ENCODE results near the gene ZNF407. TPM values are rescaled to one million over a fixed set of nuclear protein-coding genes. Genes with fewer than 3 reads are reported as not detected.

Gene ZNF407
- total RNA-seq, 1 donor from 2014 or later = 13.5 TPM

GRCh38 chr18:74630804-74631203 lies 33.1 kb downstream of the ZNF407 start:
- DNase-seq (ENCODE audit: low read depth, low spot score) = no peak

GRCh38 chr18:74631212-74631611 lies 33.5 kb downstream of the ZNF407 start:
- DNase-seq (ENCODE audit: low read depth, low spot score) = no peak

- DNase-seq (ENCODE audit: low read depth, low spot score) = no peak
These were observed 34.1 kb downstream of the ZNF407 start for GRCh38 chr18:74631623-74632350.

- DNase-seq (ENCODE audit: low read depth, low spot score) = no peak
These were observed 34.6 kb downstream of the ZNF407 start for GRCh38 chr18:74632351-74632679.

- no peak for DNase-seq (ENCODE audit: low read depth, low spot score)
These were observed 35.2 kb downstream of the ZNF407 start for GRCh38 chr18:74632856-74633255.

GRCh38 chr18:74633652-74634352 lies 36.1 kb downstream of the ZNF407 start:
- no peak for DNase-seq (ENCODE audit: low read depth, low spot score)

GRCh38 chr18:74635224-74635975 lies 37.7 kb downstream of the ZNF407 start:
- DNase-seq (ENCODE audit: low read depth, low spot score) = no peak

- DNase-seq (ENCODE audit: low read depth, low spot score) = no peak
These were observed 39.4 kb downstream of the ZNF407 start for GRCh38 chr18:74637070-74637469.

GRCh38 chr18:74638210-74638609 lies 40.5 kb downstream of the ZNF407 start:
- no peak for DNase-seq (ENCODE audit: low read depth, low spot score)

- no peak for DNase-seq (ENCODE audit: low read depth, low spot score)
These were observed 47.0 kb downstream of the ZNF407 start for GRCh38 chr18:74644713-74645112.

- no peak for DNase-seq (ENCODE audit: low read depth, low spot score)
These were observed 48.0 kb downstream of the ZNF407 start for GRCh38 chr18:74645679-74646078.

GRCh38 chr18:74651327-74652128 lies 53.9 kb downstream of the ZNF407 start:
- no peak for DNase-seq (ENCODE audit: low read depth, low spot score)

- DNase-seq (ENCODE audit: low read depth, low spot score) = no peak
These were observed 54.8 kb downstream of the ZNF407 start for GRCh38 chr18:74652392-74652988.

- no peak for DNase-seq (ENCODE audit: low read depth, low spot score)
These were observed 57.0 kb downstream of the ZNF407 start for GRCh38 chr18:74654638-74655037.

GRCh38 chr18:74661008-74661407 lies 63.3 kb downstream of the ZNF407 start:
- DNase-seq (ENCODE audit: low read depth, low spot score) = no peak

- no peak for DNase-seq (ENCODE audit: low read depth, low spot score)
These were observed 64.0 kb downstream of the ZNF407 start for GRCh38 chr18:74661691-74662090.

GRCh38 chr18:74662622-74663021 lies 65.0 kb downstream of the ZNF407 start:
- DNase-seq (ENCODE audit: low read depth, low spot score) = no peak

GRCh38 chr18:74665346-74665745 lies 67.7 kb downstream of the ZNF407 start:
- DNase-seq (ENCODE audit: low read depth, low spot score) = no peak

GRCh38 chr18:74665905-74666304 lies 68.2 kb downstream of the ZNF407 start:
- DNase-seq (ENCODE audit: low read depth, low spot score) = no peak

- DNase-seq (ENCODE audit: low read depth, low spot score) = no peak
These were observed 71.6 kb downstream of the ZNF407 start for GRCh38 chr18:74669136-74669798.

- DNase-seq (ENCODE audit: low read depth, low spot score) = no peak
These were observed 74.7 kb downstream of the ZNF407 start for GRCh38 chr18:74672371-74672770.

Measured in pulmonary artery endothelial cell (primary cell).